Measurements from ENCODE around the gene TMEM9. TPM values are rescaled to one million over a fixed set of nuclear protein-coding genes. Genes with fewer than 3 reads are reported as not detected.

Gene TMEM9
- total and polyA plus RNA-seq, 8 donors = 64.0 to 148 (median 133) TPM

- no peaks in the 10 kb centered on the region for H3K27me3 ChIP-seq
- H3K4me1 ChIP-seq = no peaks in the 10 kb centered on the region
- DNase-seq (no peak), ATAC-seq (no peak)
- no peak overlapping the region for H3K4me3 ChIP-seq
- no peak overlapping the region for H3K27ac ChIP-seq
- H3K9me3 ChIP-seq = no peaks in the 10 kb centered on the region
- intact Hi-C loops (cut with DNase I) = no loop called here
- TF ChIP-seq CTCF (IDR thresholded peaks at IDR 0.05) = no peak
- peaks cover 0 to 95% of the 10 kb centered on the region in 2 donors for H3K36me3 ChIP-seq
Observed at GRCh38 chr1:201143726-201144635, 10.3 kb downstream of the TMEM9 start.

DNA sequence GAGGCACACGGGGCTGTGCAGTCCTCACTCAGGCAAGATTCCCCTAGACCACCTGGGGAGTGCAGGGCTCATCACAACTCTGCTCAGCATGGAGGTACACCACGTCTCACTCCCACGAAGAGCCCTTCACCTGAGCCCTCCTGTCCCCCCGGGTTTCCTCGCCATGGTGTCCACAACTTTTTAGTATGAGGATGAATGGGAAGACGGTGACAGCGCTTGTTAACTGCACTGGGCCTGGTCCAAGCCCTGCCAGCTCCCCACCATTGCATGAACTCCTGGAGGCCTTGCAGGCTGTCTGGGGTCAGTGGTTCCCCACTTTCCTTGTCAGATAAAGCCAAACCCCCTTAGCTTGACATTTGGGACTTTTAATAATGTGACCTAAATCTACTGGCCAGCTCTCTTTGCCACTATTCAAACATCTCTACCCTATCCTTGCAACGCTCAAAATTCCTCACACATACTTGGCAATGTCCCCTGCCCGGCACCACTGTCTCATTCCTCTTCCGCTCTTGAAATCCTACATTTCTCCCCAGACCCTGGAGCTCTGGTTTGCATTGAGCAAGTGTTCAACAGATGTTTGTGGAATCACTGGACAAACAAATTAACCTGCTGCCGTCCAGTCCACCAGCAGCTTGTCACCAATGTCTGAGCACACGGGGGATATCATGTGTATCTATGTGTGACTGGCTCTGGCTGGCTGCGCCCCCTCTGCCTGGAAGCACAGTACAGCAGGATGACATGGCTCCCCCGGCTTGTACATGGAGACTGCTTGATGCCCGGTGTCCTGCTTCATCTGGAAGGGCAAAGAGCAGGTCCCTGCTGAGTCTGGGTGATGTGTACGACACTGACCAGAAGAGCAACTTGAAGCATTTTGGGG is 11.2 kb downstream of the TMEM9 start:
- no peaks in the 10 kb centered on the region for H3K9me3 ChIP-seq
- no peak for TF ChIP-seq CTCF (IDR thresholded peaks at IDR 0.05)
- no peak overlapping the region for H3K4me3 ChIP-seq
- no peak for DNase-seq
- H3K36me3 ChIP-seq = peaks cover 0 to 91% of the 10 kb centered on the region in 2 donors
- H3K4me1 ChIP-seq = no peaks in the 10 kb centered on the region
- intact Hi-C loops (cut with DNase I) = no loop called here
- H3K27ac ChIP-seq = no peak overlapping the region
- H3K27me3 ChIP-seq = no peaks in the 10 kb centered on the region
- ATAC-seq = no peak

DNA sequence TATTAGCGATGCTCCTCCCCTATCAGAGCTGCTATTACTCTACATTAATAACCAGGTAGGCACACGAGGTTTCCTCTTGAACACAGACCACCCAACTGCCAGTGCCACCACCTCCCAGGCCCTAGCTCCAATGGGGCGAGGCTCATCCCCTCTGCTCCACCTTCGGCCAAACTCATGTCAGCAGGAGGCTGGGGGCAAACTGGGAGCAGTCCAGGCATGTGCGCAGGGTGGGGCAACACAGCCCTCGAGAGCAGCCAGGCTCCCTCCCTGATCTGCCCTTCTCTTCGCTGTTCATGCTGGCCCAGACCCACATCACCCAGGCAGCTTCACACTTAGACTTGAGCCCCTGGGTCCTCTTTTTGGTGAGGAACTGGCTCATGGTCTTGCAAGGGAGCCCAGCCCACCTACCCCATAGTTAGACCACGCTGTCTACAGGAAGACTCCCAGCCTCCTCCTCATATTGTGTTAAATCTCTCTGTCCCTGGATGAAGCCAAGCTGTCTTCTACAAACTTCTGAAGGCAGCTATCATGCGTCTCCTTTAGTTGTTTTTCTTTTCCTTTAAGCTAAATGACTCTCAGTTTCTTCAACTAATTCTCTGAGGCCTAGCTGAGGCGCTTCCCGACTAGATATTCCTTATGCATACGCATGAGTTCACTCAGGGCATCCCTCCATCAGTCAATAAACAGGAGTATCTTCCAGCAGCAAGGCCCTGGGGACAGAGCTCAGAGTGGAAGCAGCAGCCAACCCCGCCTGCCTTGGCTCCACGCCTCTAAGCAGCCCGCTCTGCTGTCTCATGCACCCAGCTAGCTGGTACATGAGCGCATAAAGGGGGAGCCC is 12.0 kb downstream of the TMEM9 start:
- intact Hi-C loops (cut with DNase I) = no loop called here
- ATAC-seq (no peak), DNase-seq (no peak)
- H3K9me3 ChIP-seq = no peaks in the 10 kb centered on the region
- TF ChIP-seq CTCF (IDR thresholded peaks at IDR 0.05) = no peak
- no peak overlapping the region for H3K4me3 ChIP-seq
- H3K27ac ChIP-seq = no peak overlapping the region
- H3K27me3 ChIP-seq = no peaks in the 10 kb centered on the region
- peaks cover 0 to 85% of the 10 kb centered on the region in 2 donors for H3K36me3 ChIP-seq
- H3K4me1 ChIP-seq = no peaks in the 10 kb centered on the region

DNA sequence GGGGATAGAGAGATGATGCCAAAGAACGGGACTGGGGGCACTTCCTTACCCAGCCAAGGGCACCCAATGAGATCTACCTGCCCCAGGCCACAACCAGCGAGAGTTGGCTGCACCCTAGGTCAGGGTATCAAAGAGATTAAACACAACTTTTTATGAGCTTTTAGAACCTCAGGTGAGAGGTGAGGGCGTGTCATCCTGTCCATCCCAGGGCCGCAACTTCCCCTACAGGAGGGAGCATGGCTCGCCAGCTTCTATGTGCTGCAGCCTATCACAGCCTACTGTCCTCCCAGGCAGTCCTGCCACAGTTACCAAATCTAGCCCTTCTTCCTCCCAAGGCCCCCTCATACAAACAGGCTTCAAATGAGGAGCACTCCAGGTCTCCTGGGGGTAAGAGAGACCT is 12.9 kb downstream of the TMEM9 start:
- intact Hi-C loops (cut with DNase I) = no loop called here

More for the DNA sequence above, 12.9 kb downstream of the TMEM9 start:
- no peak overlapping the region for H3K4me3 ChIP-seq
- peaks cover 0 to 79% of the 10 kb centered on the region in 2 donors for H3K36me3 ChIP-seq
- no peak for ATAC-seq
- no peaks in the 10 kb centered on the region for H3K9me3 ChIP-seq
- no peaks in the 10 kb centered on the region for H3K27me3 ChIP-seq
- no peak overlapping the region for H3K27ac ChIP-seq
- TF ChIP-seq CTCF (IDR thresholded peaks at IDR 0.05) = no peak
- no peaks in the 10 kb centered on the region for H3K4me1 ChIP-seq
- no peak for DNase-seq

All from left lung (tissue), 10 donors.